NCI-H2107 treated with DMSO at 0.1 percent for 48 hours (cell line): ENCODE measurements around the gene EDN1.

Source experiments
- DNase-seq: peaks from one replicate; lab custom pipeline; 2025; ENCODE audit not compliant: unreplicated experiment; lab: John Stamatoyannopoulos, UW

The EDN1 gene

GRCh38 chr6:12269110-12269509 lies 21.1 kb upstream of the EDN1 start:
- no peak for DNase-seq

- no peak for DNase-seq
Observed at GRCh38 chr6:12270551-12271230, 19.5 kb upstream of the EDN1 start.

- no peak for DNase-seq
Observed at GRCh38 chr6:12271594-12271993, 18.6 kb upstream of the EDN1 start.

GRCh38 chr6:12271997-12272396 lies 18.2 kb upstream of the EDN1 start:
- DNase-seq = no peak

GRCh38 chr6:12275107-12275506 lies 15.1 kb upstream of the EDN1 start:
- DNase-seq = no peak

- no peak for DNase-seq
Observed at GRCh38 chr6:12276930-12277315, 13.2 kb upstream of the EDN1 start.

- no peak for DNase-seq
Observed at GRCh38 chr6:12277386-12277785, 12.8 kb upstream of the EDN1 start.

- DNase-seq = no peak
Observed at GRCh38 chr6:12278915-12279314, 11.2 kb upstream of the EDN1 start.

GRCh38 chr6:12279322-12280091 lies 10.7 kb upstream of the EDN1 start:
- no peak for DNase-seq

- no peak for DNase-seq
Observed at GRCh38 chr6:12280458-12280857, 9.7 kb upstream of the EDN1 start.

- DNase-seq = no peak
Observed at GRCh38 chr6:12280902-12281301, 9.3 kb upstream of the EDN1 start.

- no peak for DNase-seq
Observed at GRCh38 chr6:12283904-12284303, 6.3 kb upstream of the EDN1 start.

- DNase-seq = no peak
Observed at GRCh38 chr6:12286373-12287110, 3.6 kb upstream of the EDN1 start.

GRCh38 chr6:12288211-12288618 lies 1.9 kb upstream of the EDN1 start:
- no peak for DNase-seq

- DNase-seq = no peak
Observed at GRCh38 chr6:12288914-12289313, 1.2 kb upstream of the EDN1 start.

- DNase-seq = no peak
Observed at GRCh38 chr6:12289365-12289919, 719 bp upstream of the EDN1 start.

- no peak for DNase-seq
Observed at GRCh38 chr6:12291071-12291838, 1.1 kb downstream of the EDN1 start.

GRCh38 chr6:12291839-12292604 lies 1.9 kb downstream of the EDN1 start:
- DNase-seq = no peak

GRCh38 chr6:12293235-12293930 lies 3.2 kb downstream of the EDN1 start:
- no peak for DNase-seq
